HG03432 (cell line): ENCODE data around the gene MC1R.
"Not testable (repeated sequence)": the region's sequence is repeated elsewhere in the genome, so short reads cannot be mapped to it uniquely, and the experiment has no call there.

Source experiments
- ATAC-seq: cut with Tn5 transposase; IDR thresholded peaks from one replicate; pipeline ENCODE4 v1.9.1; 2021; ENCODE audit warnings: mild to moderate bottlenecking, moderate library complexity; ENCODE audit not compliant: unreplicated experiment

The MC1R gene

DNA sequence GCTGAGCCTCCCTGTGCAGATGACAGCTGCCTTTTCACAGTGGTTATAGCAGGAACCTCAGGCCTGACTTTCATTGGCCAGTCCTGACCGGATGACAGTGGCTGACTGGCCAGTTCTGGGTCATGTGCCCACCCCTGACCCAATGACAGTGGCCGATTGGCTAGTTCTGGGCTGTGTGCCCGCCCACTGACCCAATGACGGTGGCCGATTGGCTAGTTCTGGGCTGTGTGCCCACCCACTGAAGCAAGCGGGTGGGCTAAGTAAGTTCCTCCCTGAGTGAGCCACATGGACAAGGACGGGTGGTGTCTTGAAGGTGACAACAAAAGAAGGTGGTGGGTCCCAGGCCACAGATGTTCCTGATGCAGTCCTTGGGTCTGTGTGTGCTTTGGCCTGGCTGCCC lies 39.4 kb downstream of the MC1R start:
- no peak for ATAC-seq

DNA sequence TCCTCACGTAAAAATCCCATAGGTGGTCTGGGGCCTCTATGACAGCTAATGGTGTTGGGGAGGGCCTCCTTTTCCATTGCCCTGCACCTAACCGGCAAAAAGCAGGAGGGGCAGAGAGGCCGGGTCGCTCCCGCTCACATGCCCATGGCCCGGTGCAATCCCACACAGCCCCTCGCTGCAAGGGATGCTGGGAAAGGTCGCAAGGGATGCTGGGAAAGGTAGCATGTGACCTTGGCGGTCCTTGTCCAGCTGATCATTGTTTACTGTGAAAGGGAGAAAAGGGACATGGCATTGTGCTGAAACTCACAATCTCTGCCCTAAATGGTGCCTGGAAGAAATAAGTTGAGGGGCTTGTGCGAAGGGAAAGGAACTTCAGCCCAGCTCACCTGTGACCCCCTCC lies 39.9 kb downstream of the MC1R start:
- no peak for ATAC-seq

DNA sequence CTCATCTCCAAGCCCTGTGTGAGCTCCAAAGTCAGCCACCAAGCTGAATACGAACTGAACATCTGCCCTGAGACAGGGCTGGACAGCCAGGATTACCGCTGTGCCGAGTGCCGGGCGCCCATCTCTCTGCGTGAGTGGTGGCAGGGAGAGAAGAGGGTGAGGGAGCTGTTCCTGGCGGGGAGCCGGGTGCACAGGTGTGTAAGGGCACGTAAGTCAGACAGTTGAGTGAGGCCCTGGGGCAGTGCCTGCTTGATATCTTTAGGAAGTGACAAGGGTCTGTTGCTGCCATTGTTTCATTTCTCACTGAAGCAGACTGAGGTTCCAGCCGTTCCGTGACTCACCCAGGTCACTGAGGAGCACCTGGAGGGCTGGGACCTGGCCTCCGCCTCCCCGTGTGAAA lies 42.3 kb downstream of the MC1R start:
- ATAC-seq, result no peak

DNA sequence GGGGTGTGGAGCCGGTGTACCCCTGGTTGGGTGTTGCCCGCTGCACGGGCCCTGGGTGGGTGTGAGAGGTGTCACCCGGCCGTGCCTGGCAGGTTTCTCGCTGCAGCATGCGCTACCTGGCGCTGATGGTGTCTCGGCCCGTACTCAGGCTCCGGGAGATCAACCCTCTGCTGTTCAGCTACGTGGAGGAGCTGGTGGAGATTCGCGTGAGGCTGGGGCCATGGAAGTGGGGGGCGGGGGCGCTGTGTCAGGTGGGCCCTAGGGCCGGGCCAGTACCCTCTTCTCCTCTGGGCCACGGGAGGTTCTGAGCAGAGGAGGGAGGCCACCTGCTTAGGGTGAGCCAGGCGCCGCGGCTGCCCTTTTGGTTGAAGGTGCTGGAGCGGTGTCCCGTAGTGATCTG lies 43.3 kb downstream of the MC1R start:
- no peak for ATAC-seq

DNA sequence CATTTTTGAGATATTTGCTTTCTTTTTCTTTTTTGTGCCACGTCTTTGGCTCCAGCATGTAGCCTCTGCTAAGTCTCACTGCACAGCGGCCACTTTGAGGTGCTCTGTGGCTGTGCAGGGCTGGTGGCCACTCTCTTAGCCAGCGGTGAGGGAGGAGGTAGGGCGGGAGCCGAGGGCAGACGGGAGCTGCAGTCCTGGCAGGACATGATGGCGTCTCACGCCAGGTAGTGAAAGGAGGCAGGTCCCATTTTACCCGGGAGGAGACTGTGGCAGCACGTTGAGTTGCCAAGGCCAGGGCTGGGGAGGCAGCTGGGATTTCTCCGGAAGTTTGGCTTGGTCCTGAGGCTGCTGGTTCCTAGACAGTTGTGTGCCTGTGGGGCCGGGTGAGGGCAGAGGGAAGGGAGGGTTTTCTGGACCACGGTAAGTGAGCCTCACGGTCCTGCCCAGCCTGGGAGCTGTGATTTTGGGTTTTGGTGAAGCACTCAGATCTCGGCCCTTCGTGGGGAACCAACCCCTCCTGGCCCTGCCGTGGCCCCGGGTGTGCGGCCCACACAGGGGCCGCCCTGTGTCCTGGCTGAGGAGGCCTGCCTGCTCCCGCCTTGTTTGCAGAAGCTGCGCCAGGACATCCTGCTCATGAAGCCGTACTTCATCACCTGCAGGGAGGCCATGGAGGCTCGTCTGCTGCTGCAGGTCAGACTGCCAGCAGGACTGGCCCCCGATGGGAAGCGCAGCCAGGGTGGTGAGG lies 44.3 kb downstream of the MC1R start:
- ATAC-seq, result no peak

DNA sequence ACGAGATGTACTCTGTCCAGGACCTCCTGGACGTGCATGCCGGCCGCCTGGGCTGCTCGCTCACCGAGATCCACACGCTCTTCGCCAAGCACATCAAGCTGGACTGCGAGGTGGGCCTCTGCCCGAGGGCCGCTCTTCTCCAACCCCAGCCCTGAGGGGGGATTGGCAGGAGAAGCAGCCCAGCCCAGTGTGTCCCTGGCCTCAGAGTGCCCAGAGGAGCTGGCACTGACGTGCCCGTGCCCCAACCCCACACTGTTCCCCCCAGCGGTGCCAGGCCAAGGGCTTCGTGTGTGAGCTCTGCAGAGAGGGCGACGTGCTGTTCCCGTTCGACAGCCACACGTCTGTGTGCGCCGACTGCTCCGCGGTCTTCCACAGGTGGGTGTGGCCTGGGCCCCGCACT lies 45.5 kb downstream of the MC1R start:
- no peak for ATAC-seq

DNA sequence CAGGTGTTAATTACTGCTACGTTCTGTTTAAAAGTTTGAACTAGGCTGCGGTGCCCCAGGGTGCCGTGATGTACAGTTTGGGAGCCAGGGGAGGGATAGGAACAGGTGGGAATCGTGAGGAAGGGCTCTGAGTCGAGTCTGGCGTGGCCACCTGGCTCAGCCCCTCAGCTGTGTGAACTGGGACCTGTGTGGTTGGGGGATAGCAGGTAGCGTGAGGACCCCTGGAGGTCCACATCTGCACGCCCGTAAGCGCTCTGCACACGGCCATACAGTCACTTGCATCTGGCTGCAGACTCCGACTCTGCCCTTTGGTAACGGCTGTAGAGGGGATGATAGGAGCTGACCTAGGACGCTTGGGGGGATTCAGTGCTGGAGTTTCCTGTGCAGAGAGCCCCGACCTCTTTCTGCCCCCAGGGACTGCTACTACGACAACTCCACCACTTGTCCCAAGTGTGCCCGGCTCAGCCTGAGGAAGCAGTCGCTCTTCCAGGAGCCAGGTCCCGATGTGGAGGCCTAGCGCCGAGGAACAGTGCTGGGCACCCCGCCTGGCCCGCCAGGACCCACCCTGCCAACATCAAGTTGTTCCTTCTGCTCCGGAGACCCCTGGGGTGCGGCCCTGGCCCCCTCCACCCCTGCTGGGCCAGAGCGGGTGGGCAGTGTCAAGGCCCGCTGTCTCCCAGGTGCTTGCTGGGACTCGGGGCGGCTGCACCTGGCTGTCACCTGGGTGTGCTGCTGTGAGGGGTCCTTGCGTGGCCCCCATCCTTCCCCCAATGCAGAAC lies 47.0 kb downstream of the MC1R start:
- ATAC-seq, result no peak

DNA sequence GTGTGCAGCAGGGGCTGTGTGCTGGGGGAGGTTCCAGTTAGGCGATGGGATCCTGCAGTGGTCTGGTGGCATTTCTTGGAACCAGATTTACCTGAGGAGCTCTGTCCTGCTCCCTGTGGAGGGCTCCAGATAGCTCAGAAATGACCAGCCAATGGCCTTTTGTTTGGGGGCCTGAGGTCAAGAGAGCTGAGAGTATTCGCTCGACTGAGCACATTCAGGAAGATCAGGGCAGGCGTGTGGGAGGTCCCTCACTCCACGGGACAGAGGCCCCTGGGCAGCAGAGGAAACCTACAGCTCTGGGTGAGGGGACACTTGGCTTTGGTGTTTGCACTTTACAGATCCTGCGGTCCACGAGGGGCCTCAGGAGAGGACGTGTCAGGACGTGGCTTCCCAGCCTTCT lies 48.1 kb downstream of the MC1R start:
- no peak for ATAC-seq

DNA sequence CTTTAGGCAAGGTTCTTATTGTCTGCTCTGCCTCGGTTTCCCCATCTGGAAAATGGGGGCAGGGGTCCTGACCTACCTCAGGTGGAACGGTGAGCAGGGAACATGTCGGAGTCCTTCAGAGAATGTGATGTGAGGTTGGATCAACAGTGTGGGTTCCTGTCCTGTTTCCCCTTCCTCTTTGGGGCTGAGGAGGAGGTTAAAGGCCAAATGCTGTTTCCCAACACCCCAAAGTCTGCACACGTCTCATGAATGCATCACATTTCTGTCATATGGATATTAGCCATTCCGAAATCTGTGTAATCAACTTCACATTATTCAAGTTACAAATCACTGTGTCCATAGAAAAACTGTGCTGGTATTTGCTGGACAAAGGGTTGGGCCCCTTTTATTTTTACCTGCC lies 48.8 kb downstream of the MC1R start:
- not testable (repeated sequence) for ATAC-seq

DNA sequence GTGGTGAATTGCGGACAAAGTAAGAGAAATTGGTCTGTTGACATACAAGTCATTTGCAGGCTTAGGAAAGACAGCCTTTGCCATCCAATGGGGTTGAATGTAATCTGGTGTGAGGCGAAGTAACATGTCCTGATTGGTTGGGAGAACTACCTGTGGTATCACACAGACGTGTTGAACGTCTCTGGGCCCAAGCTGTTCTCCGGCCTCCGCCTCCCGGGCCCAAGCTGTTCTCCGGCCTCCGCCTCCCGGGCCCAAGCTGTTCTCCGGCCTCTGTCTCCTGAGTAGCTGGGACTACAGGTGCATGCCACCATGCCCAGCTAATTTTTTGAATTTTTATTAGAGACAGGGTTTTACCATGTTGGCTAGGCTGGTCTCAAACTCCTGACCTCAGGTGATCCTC lies 49.4 kb downstream of the MC1R start:
- ATAC-seq, result not testable (repeated sequence)

DNA sequence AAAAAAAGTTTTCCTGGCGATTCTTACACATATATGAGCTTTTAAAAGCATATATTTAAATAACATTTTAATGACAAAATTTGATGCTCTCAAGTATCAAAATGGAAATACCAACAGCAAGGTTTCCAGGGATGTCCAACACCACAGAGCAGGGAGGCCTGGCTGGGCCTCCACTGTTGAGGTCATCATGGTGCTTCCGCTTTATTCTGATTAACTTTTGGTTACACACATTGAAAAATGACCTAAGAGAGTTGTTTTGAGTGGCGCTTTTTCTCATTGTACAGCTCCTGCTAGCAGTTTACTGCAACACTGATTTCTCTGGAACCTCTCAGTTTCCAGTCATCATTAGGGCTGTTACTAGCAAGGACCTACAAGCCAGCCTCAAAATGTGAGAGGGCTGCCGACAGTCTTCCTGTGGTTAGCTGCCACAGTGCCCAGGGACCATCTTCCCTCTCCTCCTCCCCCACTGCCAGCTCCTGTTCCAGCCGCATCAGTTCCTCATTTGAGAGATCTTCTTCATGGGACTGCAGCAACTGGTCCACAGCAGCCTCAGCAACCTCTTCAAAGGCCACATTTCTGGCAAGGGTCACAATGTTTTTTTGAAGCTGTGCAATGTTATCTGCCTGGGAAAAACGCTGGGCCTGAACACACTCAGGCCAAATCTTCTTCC lies 51.2 kb downstream of the MC1R start:
- ATAC-seq, result no peak
